ENCODE measurements around the gene NME7. TPM values are rescaled to one million over a fixed set of nuclear protein-coding genes. Genes with fewer than 3 reads are reported as not detected.
A peak's percentile ranks its signal among the peaks of the same experiment; 100 is the strongest.

Gene NME7
- total RNA-seq, 1 donor from 2014 or later = 13.4 TPM

GRCh38 chr1:169106095-169106920 is 261.3 kb downstream of the NME7 start, which contains the start of gene ATP1B1:
TSS of gene ATP1B1 (plus strand) at chr1:169106690. CDS start at chr1:169106830, 140 bp downstream.
- DNase-seq = peak; percentile 94

- peak; percentile 78 for DNase-seq
These were observed 262.0 kb downstream of the NME7 start for GRCh38 chr1:169105434-169106094.

GRCh38 chr1:169105087-169105433 is 262.5 kb downstream of the NME7 start:
- no peak for DNase-seq

GRCh38 chr1:169103480-169103893 is 264.1 kb downstream of the NME7 start:
- DNase-seq = no peak

GRCh38 chr1:169103002-169103401 is 264.6 kb downstream of the NME7 start:
- DNase-seq = no peak

GRCh38 chr1:169102567-169102966 is 265.0 kb downstream of the NME7 start:
- peak; percentile 60 for DNase-seq

- no peak for DNase-seq
These were observed 266.9 kb downstream of the NME7 start for GRCh38 chr1:169100651-169101088.

GRCh38 chr1:169100208-169100607 is 267.4 kb downstream of the NME7 start:
- DNase-seq = no peak

GRCh38 chr1:169099561-169099960 is 268.0 kb downstream of the NME7 start:
- no peak for DNase-seq

GRCh38 chr1:169098380-169098779 is 269.2 kb downstream of the NME7 start:
- DNase-seq = no peak

GRCh38 chr1:169094897-169095569 is 272.6 kb downstream of the NME7 start:
- DNase-seq = no peak

- no peak for DNase-seq
These were observed 275.2 kb downstream of the NME7 start for GRCh38 chr1:169092399-169092798.

GRCh38 chr1:169091480-169091941 is 276.1 kb downstream of the NME7 start:
- no peak for DNase-seq

GRCh38 chr1:169090900-169091311 is 276.7 kb downstream of the NME7 start:
- no peak for DNase-seq

- no peak for DNase-seq
These were observed 277.2 kb downstream of the NME7 start for GRCh38 chr1:169090308-169090899.

- no peak for DNase-seq
These were observed 277.8 kb downstream of the NME7 start for GRCh38 chr1:169089776-169090175.

GRCh38 chr1:169087876-169088275 is 279.7 kb downstream of the NME7 start:
- DNase-seq = no peak

GRCh38 chr1:169086603-169087455 is 280.8 kb downstream of the NME7 start:
- peak; percentile 56 for DNase-seq

- no peak for DNase-seq
These were observed 281.7 kb downstream of the NME7 start for GRCh38 chr1:169085911-169086310.

Data from tongue (tissue), 2 donors.